SH-SY5Y (cell line): ENCODE data around the gene SLC7A4.

Source experiments
- GATA2 ChIP-seq: IDR thresholded peaks from 2 replicates; pipeline ENCODE4 v1.6.1; 2011; ENCODE audit warnings: mild to moderate bottlenecking, low read depth, low read length
- GATA3 ChIP-seq: IDR thresholded peaks from 2 replicates; pipeline ENCODE4 v1.6.1; 2011; ENCODE audit warnings: low read depth, mild to moderate bottlenecking, low read length, moderate library complexity

DNA sequence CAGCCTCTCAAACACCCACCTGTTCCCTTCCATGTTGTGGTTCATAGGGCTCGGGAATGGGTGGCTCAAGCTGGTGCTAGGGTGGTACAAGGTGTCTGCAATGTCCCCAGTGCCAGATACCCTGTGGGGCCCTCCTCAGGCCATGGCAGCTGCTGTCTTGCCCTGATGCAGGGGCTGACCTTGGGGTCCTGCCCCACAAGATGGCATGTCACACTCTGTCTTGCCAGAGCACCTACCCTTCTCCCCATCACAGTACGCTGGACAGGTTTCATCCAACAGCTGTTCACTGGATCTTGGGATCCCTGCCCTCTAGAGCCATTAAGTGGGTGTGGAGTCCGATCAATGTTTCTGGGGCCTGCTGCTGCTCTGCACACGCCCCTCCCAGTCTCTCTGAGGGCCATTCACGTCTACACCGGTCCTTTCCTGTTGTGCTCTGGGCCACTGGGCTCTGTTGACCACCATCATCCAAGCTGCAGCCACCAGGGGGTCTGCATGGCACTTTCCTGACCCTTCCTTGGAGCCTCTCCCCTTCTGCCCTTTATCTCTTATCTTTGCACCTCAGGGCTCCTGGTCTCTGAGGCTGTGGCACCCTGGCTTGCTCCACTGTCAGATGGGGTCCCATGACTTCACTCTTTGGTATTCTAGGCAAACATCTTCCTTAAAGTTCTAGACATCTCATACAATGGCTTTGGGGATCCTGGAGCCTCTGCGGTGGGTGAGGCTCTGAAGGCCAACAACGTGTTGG lies 20.5 kb upstream of the SLC7A4 start:
- TF ChIP-seq GATA2 (no peak), GATA3 (no peak)
